OCI-LY3 (cell line): ENCODE measurements around the gene SYCP3.

ENCODE experiments used
- H2AFZ ChIP-seq: fragments of 200-600, 300-600 bp; shearing (Covaris generic); 2 replicates; pipeline ENCODE4 v1.6.0; 2014; ENCODE audit warnings: antibody characterized with exemption, low read depth, low read length
- H3K27ac ChIP-seq: fragments of 200-600, 300-600 bp; sonication (generic); 2 replicates; pipeline ENCODE4 v1.5.1; 2014; ENCODE audit warnings: mild to moderate bottlenecking, low read length, moderate library complexity, mixed read lengths
- H3K27me3 ChIP-seq: fragments of 200-600, 300-600 bp; sonication (generic); 2 replicates; pipeline ENCODE4 v1.6.1; 2014; ENCODE audit warnings: low read depth, low read length, mixed read lengths
- H3K36me3 ChIP-seq: fragments of 200-600, 300-600 bp; sonication (generic); replicated peaks from 2 replicates; pipeline ENCODE3; 2014; ENCODE audit warnings: low read depth, low read length, mixed read lengths
- H3K4me1 ChIP-seq: fragments of 300-600, 200-600 bp; sonication (generic); 2 replicates; pipeline ENCODE4 v1.6.1; 2014; ENCODE audit warnings: low read length, mixed read lengths
- H3K4me2 ChIP-seq: fragments of 200-600, 300-600 bp; sonication (generic); 2 replicates; pipeline ENCODE4 v1.6.1; 2014; ENCODE audit warnings: low read length, mixed read lengths
- H3K4me3 ChIP-seq: fragments of 300-600, 200-600 bp; sonication (generic); 2 replicates; pipeline ENCODE4 v1.5.1; 2014; ENCODE audit warnings: antibody characterized with exemption, mild to moderate bottlenecking, low read length, moderate library complexity
- H3K79me2 ChIP-seq: fragments of 300-600, 200-600 bp; shearing (Covaris generic); 2 replicates; pipeline ENCODE4 v1.6.1; 2014; ENCODE audit warnings: mild to moderate bottlenecking, low read length, mixed read lengths
- H3K9ac ChIP-seq: fragments of 300-600, 200-600 bp; shearing (Covaris generic); 2 replicates; pipeline ENCODE4 v1.6.0; 2014; ENCODE audit warnings: mild to moderate bottlenecking, low read length, moderate library complexity
- H3K9me3 ChIP-seq: fragments of 200-600, 300-600 bp; shearing (Covaris generic); 2 replicates; pipeline ENCODE4 v1.6.1; 2014; ENCODE audit warnings: low read length, mixed read lengths; ENCODE audit not compliant: insufficient read depth
- H4K20me1 ChIP-seq: fragments of 200-600, 300-600 bp; sonication (generic); 2 replicates; pipeline ENCODE4 v1.6.1; 2016; ENCODE audit warnings: low read length, mixed read lengths; ENCODE audit not compliant: insufficient read depth
- CTCF ChIP-seq: fragments of 200-600, 300-600 bp; sonication (generic); IDR thresholded peaks from 2 replicates; pipeline ENCODE4 v1.5.1; 2014; ENCODE audit warnings: antibody characterized with exemption, low read length, low read depth
- EZH2phosphoT487 ChIP-seq: fragments of 200-600 bp; shearing (Covaris generic); IDR thresholded peaks from 2 replicates; pipeline ENCODE4 v1.6.1; 2018; ENCODE audit warnings: antibody characterized with exemption, mixed run types, low read depth

Gene SYCP3

GRCh38 chr12:101720118-101720517 is 19.1 kb downstream of the SYCP3 start:
- H3K36me3 ChIP-seq: no peaks in the 10 kb centered on the region
- no peaks in the 10 kb centered on the region for H3K4me1 ChIP-seq
- H4K20me1 ChIP-seq: no peaks in the 10 kb centered on the region
- no peaks in the 10 kb centered on the region for H3K27me3 ChIP-seq
- H3K79me2 ChIP-seq: no peaks in the 10 kb centered on the region
- no peak overlapping the region for H3K4me2 ChIP-seq
- H3K9ac ChIP-seq: no peak overlapping the region
- no peak overlapping the region for H2AFZ ChIP-seq
- no peaks in the 10 kb centered on the region for H3K9me3 ChIP-seq
- no peak overlapping the region for H3K4me3 ChIP-seq
- no peak overlapping the region for H3K27ac ChIP-seq
- TF ChIP-seq EZH2phosphoT487 (no peak), CTCF (no peak)

- Histone ChIP-seq H3K4me1 (no peaks in the 10 kb centered on the region), H2AFZ (no peak overlapping the region), H3K9ac (no peak overlapping the region), H3K27me3 (no peaks in the 10 kb centered on the region), H4K20me1 (no peaks in the 10 kb centered on the region), H3K36me3 (no peaks in the 10 kb centered on the region), H3K4me2 (no peak overlapping the region), H3K79me2 (no peaks in the 10 kb centered on the region), H3K27ac (no peak overlapping the region), H3K4me3 (no peak overlapping the region), H3K9me3 (no peaks in the 10 kb centered on the region)
- TF ChIP-seq CTCF (no peak), EZH2phosphoT487 (no peak)
These were observed 19.7 kb downstream of the SYCP3 start for GRCh38 chr12:101719566-101719965.

GRCh38 chr12:101714877-101715444 is 24.3 kb downstream of the SYCP3 start:
- Histone ChIP-seq H3K27me3 (no peaks in the 10 kb centered on the region), H4K20me1 (0 out of 2 replicates have a peak, but pooled peaks cover 4% of the 10 kb centered on the region), H3K4me1 (peaks cover 3% of the 10 kb centered on the region; the same call in 1 of the 2 replicates), H3K36me3 (no peaks in the 10 kb centered on the region), H3K9ac (no peak overlapping the region), H3K27ac (no peak overlapping the region), H3K4me2 (no peak overlapping the region), H3K4me3 (no peak overlapping the region), H3K79me2 (no peaks in the 10 kb centered on the region), H2AFZ (no peak overlapping the region), H3K9me3 (no peaks in the 10 kb centered on the region)
- no peak for TF ChIP-seq EZH2phosphoT487
- TF ChIP-seq CTCF: no peak

- TF ChIP-seq CTCF (no peak), EZH2phosphoT487 (no peak)
- H3K79me2 ChIP-seq: peaks cover 3% of the 10 kb centered on the region; the same call in 1 of the 2 replicates
These were observed 25.3 kb downstream of the SYCP3 start for GRCh38 chr12:101713930-101714329.

More at GRCh38 chr12:101713930-101714329, 25.3 kb downstream of the SYCP3 start:
- no peak overlapping the region for H3K27ac ChIP-seq
- no peaks in the 10 kb centered on the region for H3K9me3 ChIP-seq
- H3K4me1 ChIP-seq: peaks cover 3% of the 10 kb centered on the region; the same call in 1 of the 2 replicates
- H3K36me3 ChIP-seq: no peaks in the 10 kb centered on the region
- H2AFZ ChIP-seq: no peak overlapping the region
- no peak overlapping the region for H3K4me3 ChIP-seq
- H4K20me1 ChIP-seq: 0 out of 2 replicates have a peak, but pooled peaks cover 4% of the 10 kb centered on the region
- H3K27me3 ChIP-seq: no peaks in the 10 kb centered on the region
- no peak overlapping the region for H3K4me2 ChIP-seq
- H3K9ac ChIP-seq: no peak overlapping the region
